Measurements from ENCODE around the gene NDST3. TPM values are rescaled to one million over a fixed set of nuclear protein-coding genes. Genes with fewer than 3 reads are reported as not detected.
"Not testable (repeated sequence)": the region's sequence is repeated elsewhere in the genome, so short reads cannot be mapped to it uniquely, and the experiment has no call there.

Gene NDST3
- total RNA-seq, 1 experiment from 2014 or later: not detected

GRCh38 chr4:118286685-118287084 is 252.4 kb downstream of the NDST3 start:
- in situ Hi-C loops (cut with HindIII; ENCODE audit: low sequenced_read_pairs): no loop called here
- no peak for DNase-seq (ENCODE audit: low spot score)

- DNase-seq (ENCODE audit: low spot score): no peak
- in situ Hi-C loops (cut with HindIII; ENCODE audit: low sequenced_read_pairs): no loop called here
Measured at GRCh38 chr4:118287711-118288451, 253.6 kb downstream of the NDST3 start.

GRCh38 chr4:118289794-118290193 is 255.5 kb downstream of the NDST3 start:
- in situ Hi-C loops (cut with HindIII; ENCODE audit: low sequenced_read_pairs): no loop called here
- no peak for DNase-seq (ENCODE audit: low spot score)

GRCh38 chr4:118290951-118291350 is 256.7 kb downstream of the NDST3 start:
- in situ Hi-C loops (cut with HindIII; ENCODE audit: low sequenced_read_pairs): no loop called here
- DNase-seq (ENCODE audit: low spot score): no peak

GRCh38 chr4:118296729-118297128 is 262.4 kb downstream of the NDST3 start:
- no peak for DNase-seq (ENCODE audit: low spot score)
- in situ Hi-C loops (cut with HindIII; ENCODE audit: low sequenced_read_pairs): no loop called here

GRCh38 chr4:118299619-118300018 is 265.3 kb downstream of the NDST3 start:
- in situ Hi-C loops (cut with HindIII; ENCODE audit: low sequenced_read_pairs); DNase-seq (ENCODE audit: low spot score): not testable (repeated sequence)

GRCh38 chr4:118307643-118308042 is 273.4 kb downstream of the NDST3 start:
- in situ Hi-C loops (cut with HindIII; ENCODE audit: low sequenced_read_pairs): no loop called here
- DNase-seq (ENCODE audit: low spot score): no peak
